ENCODE measurements around the gene UBXN10.
A peak's percentile ranks its signal among the peaks of the same experiment; 100 is the strongest.

UBXN10 gene

DNA sequence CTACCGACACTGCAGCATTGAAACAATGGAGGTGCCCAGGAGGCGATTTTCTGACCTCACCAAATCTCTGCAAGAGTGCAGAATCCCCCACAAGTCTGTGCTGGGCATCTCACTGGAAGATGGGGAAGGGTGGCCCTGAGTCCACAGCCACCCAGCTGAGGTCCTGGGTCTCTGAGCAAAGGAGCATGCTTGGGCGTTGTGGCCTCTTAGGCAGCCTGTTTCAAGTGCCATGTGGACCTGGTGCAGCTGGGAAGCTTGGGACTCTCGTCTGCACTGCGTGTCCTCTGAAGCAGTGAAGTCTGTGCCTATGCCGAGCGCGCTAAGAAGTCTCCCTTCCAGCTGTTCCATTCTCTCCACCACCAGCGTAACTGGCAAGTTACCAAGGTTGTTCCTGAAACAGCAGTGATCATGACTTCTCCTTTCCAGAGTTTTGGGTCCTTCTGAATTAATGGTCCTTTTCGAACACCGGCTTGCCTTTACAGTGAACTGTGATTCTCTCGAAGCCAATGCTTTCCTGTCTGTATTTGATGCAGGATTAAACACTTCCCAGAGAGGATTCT, 5.5 kb downstream of the UBXN10 start:
- no peak for TF ChIP-seq CTCF (IDR thresholded peaks at IDR 0.05; ENCODE audit: insufficient read depth, low read length, poor library complexity, severe bottlenecking)
- no peaks in the 10 kb centered on the region for H3K36me3 ChIP-seq (ENCODE audit: control insufficient read depth, insufficient read depth, low read length)

GRCh38 chr1:20192364-20192763, 6.5 kb downstream of the UBXN10 start:
- no peak for TF ChIP-seq CTCF (IDR thresholded peaks at IDR 0.05; ENCODE audit: insufficient read depth, low read length, poor library complexity, severe bottlenecking)
- H3K36me3 ChIP-seq (ENCODE audit: control insufficient read depth, insufficient read depth, low read length) = no peaks in the 10 kb centered on the region
- peaks cover 6% of the 10 kb centered on the region for H3K27me3 ChIP-seq (replicated peaks; ENCODE audit: control insufficient read depth, insufficient read depth, low read length)
- H3K4me3 ChIP-seq (replicated peaks; ENCODE audit: low read depth, low read length) = no peak overlapping the region
- DNase-seq (ENCODE audit: extremely low read depth, insufficient read length) = no peak

More for the DNA sequence above, 5.5 kb downstream of the UBXN10 start:
- DNase-seq (ENCODE audit: extremely low read depth, insufficient read length) = no peak
- peaks cover 6% of the 10 kb centered on the region for H3K27me3 ChIP-seq (replicated peaks; ENCODE audit: control insufficient read depth, insufficient read depth, low read length)
- H3K4me3 ChIP-seq (replicated peaks; ENCODE audit: low read depth, low read length) = no peak overlapping the region

DNA sequence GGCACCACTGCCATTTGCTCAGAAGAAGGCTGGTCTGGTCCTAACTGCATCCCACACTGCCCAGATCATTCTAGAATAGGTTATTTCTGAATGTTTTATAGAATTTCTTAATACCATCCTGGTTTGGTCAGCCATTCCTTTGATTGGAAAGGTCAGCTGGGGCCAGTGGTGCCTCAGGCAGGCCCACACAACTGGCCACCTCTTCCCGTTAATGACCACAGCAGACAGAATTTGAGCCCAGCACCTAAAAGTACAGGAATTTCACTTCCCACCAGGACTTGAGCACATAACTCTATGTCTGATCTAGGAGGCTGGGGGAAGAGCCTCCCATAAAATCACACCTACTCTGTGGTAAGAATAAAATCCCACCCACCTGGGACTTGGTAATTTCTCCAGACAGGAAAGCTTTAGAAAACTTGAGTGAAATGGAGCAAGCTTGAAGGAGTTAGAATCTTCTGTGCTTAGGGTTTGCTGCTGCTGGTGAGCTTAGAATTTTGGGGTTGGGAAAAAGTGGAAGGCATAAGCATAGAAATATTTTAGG, 7.0 kb downstream of the UBXN10 start:
- Histone ChIP-seq H3K4me3 (replicated peaks; ENCODE audit: low read depth, low read length) (no peak overlapping the region), H3K27me3 (replicated peaks; ENCODE audit: control insufficient read depth, insufficient read depth, low read length) (peaks cover 6% of the 10 kb centered on the region), H3K36me3 (ENCODE audit: control insufficient read depth, insufficient read depth, low read length) (no peaks in the 10 kb centered on the region)
- no peak for TF ChIP-seq CTCF (IDR thresholded peaks at IDR 0.05; ENCODE audit: insufficient read depth, low read length, poor library complexity, severe bottlenecking)
- no peak for DNase-seq (ENCODE audit: extremely low read depth, insufficient read length)

DNA sequence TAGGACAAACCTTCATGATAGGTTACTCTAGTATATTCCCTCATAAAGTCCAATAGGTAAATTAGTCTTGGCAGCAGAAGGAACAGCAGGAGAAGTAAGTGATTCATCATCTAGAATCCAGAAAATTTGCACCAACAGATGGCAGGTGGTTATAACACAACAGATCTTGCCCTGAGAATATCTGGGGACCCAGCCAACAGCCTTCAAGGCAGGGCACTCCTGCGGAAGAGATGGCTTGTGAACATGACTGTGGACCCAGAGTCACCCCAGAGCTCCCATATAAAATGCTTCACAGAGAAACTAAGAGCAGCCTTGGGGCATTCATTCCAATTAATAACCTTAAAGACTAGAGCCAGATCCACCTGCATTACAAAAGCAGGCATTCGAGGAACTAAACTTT, 8.3 kb downstream of the UBXN10 start:
- no peak for TF ChIP-seq CTCF (IDR thresholded peaks at IDR 0.05; ENCODE audit: insufficient read depth, low read length, poor library complexity, severe bottlenecking)
- H3K4me3 ChIP-seq (replicated peaks; ENCODE audit: low read depth, low read length) = no peak overlapping the region
- H3K36me3 ChIP-seq (ENCODE audit: control insufficient read depth, insufficient read depth, low read length) = no peaks in the 10 kb centered on the region
- peaks cover 4% of the 10 kb centered on the region for H3K27me3 ChIP-seq (replicated peaks; ENCODE audit: control insufficient read depth, insufficient read depth, low read length)
- no peak for DNase-seq (ENCODE audit: extremely low read depth, insufficient read length)

- no peaks in the 10 kb centered on the region for H3K36me3 ChIP-seq (ENCODE audit: control insufficient read depth, insufficient read depth, low read length)
- no peak overlapping the region for H3K4me3 ChIP-seq (replicated peaks; ENCODE audit: low read depth, low read length)
- peak; percentile 97 for TF ChIP-seq CTCF (IDR thresholded peaks at IDR 0.05; ENCODE audit: insufficient read depth, low read length, poor library complexity, severe bottlenecking)
- DNase-seq (ENCODE audit: extremely low read depth, insufficient read length) = no peak
- H3K27me3 ChIP-seq (replicated peaks; ENCODE audit: control insufficient read depth, insufficient read depth, low read length) = peaks cover 4% of the 10 kb centered on the region
Measured at GRCh38 chr1:20194757-20195461, 9.0 kb downstream of the UBXN10 start.

Data from GM06990 (cell line).